Suprapubic skin (tissue), 4 donors: ENCODE measurements around the gene FYB2. TPM values are rescaled to one million over a fixed set of nuclear protein-coding genes. Genes with fewer than 3 reads are reported as not detected.

Experiments
- DNase-seq, 2 donors: peaks; one replicate each; pipeline ENCODE4 v3.0.0-alpha.2; 2019; ENCODE audit warnings: low spot score in 2 of 2
- H3K27ac ChIP-seq: fragments of 200-600 bp; sonication (generic); one replicate; pipeline ENCODE4 v1.5.1; 2019
- H3K27me3 ChIP-seq: fragments of 200-600 bp; sonication (generic); one replicate; pipeline ENCODE4 v1.5.1; 2019
- H3K36me3 ChIP-seq: fragments of 200-600 bp; sonication (generic); one replicate; pipeline ENCODE4 v1.5.1; 2019
- H3K4me1 ChIP-seq: fragments of 200-600 bp; sonication (generic); one replicate; pipeline ENCODE4 v1.5.1; 2019
- H3K4me3 ChIP-seq: fragments of 200-600 bp; sonication (generic); one replicate; pipeline ENCODE4 v1.5.1; 2019; ENCODE audit warnings: mild to moderate bottlenecking
- H3K9me3 ChIP-seq: fragments of 200-600 bp; sonication (generic); one replicate; pipeline ENCODE4 v1.5.1; 2019
- EP300 ChIP-seq: sonication (generic); formaldehyde crosslinking; IDR thresholded peaks from one replicate; pipeline ENCODE4 v1.6.1; 2017; ENCODE audit warnings: antibody characterized with exemption
- POLR2A ChIP-seq, 2 donors: fragments of 450-650 bp; IDR thresholded peaks; one replicate each; pipeline ENCODE4 v1.6.1; 2017; ENCODE audit warnings: antibody characterized with exemption in 2 of 2, mild to moderate bottlenecking in 2 of 2, moderate library complexity in 2 of 2
- POLR2AphosphoS5 ChIP-seq, 3 donors: sonication (generic); formaldehyde crosslinking; IDR thresholded peaks; one replicate each; pipeline ENCODE4 v1.6.1; 2017; ENCODE audit warnings: antibody characterized with exemption in 3 of 3
- WGBS: methylation state at CpG from one replicate; pipeline ENCODE4 v1.1.5; 2018; 5-methylcytosine and 5-hydroxymethylcytosine counted together
- total RNA-seq, 4 donors: library from RNA; depleted of rRNA; stranded (reverse); fragments of >200 nt; gene quantifications; one replicate each; pipeline ENCODE4 v1.1.0, GENCODE V29; 2016
- TF ChIP-seq, protein P1 (sequence below), 2 donors: fragments of 200-600 bp in 1 of 2; fragments of 450-650 bp in 1 of 2; sonication (generic) in 1 of 2; IDR thresholded peaks; one replicate each; pipeline ENCODE4 v1.5.1; 2016 to 2019; ENCODE audit warnings: antibody characterized with exemption in 2 of 2, mild to moderate bottlenecking in 1 of 2, moderate library complexity in 1 of 2

The FYB2 gene
- total RNA-seq, 4 donors from 2014 or later, result 0.57 TPM; not detected in 3

DNA sequence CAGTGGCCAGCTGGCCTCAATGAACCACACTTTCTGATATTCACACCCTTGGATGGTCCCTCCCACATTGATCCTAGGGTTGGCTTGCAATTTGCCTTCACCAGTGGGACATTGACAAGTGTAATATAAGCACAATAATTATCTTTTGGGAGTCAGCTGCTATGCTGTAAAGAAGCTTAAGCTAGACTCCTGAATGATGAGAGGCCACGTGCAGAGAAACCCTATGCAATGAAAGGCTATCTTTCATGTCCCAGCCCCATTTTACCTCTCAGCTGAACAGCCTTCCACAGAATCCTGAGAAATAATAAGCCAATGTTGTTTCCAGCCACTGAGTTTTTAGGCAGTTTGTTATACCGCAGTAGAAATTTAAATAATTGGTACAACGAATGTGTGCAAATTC is 24.3 kb upstream of the FYB2 start:
- H3K27ac ChIP-seq, result no peak overlapping the region
- DNase-seq, result no peak
- H3K4me3 ChIP-seq, result no peak overlapping the region
- WGBS, result 77% methylated on average over 3 of the region's 3 CpGs
- TF ChIP-seq EP300 (no peak), POLR2AphosphoS5 (IDR thresholded peaks at IDR 0.05) (no peak), POLR2A (IDR thresholded peaks at IDR 0.05) (no peak)
- TF ChIP-seq, protein P1, sequence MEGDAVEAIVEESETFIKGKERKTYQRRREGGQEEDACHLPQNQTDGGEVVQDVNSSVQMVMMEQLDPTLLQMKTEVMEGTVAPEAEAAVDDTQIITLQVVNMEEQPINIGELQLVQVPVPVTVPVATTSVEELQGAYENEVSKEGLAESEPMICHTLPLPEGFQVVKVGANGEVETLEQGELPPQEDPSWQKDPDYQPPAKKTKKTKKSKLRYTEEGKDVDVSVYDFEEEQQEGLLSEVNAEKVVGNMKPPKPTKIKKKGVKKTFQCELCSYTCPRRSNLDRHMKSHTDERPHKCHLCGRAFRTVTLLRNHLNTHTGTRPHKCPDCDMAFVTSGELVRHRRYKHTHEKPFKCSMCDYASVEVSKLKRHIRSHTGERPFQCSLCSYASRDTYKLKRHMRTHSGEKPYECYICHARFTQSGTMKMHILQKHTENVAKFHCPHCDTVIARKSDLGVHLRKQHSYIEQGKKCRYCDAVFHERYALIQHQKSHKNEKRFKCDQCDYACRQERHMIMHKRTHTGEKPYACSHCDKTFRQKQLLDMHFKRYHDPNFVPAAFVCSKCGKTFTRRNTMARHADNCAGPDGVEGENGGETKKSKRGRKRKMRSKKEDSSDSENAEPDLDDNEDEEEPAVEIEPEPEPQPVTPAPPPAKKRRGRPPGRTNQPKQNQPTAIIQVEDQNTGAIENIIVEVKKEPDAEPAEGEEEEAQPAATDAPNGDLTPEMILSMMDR (IDR thresholded peaks at IDR 0.05), result no peak
- no peaks in the 10 kb centered on the region for H3K36me3 ChIP-seq
- H3K4me1 ChIP-seq, result no peaks in the 10 kb centered on the region
- H3K9me3 ChIP-seq, result peaks cover 5% of the 10 kb centered on the region
- H3K27me3 ChIP-seq, result peaks cover 22% of the 10 kb centered on the region

DNA sequence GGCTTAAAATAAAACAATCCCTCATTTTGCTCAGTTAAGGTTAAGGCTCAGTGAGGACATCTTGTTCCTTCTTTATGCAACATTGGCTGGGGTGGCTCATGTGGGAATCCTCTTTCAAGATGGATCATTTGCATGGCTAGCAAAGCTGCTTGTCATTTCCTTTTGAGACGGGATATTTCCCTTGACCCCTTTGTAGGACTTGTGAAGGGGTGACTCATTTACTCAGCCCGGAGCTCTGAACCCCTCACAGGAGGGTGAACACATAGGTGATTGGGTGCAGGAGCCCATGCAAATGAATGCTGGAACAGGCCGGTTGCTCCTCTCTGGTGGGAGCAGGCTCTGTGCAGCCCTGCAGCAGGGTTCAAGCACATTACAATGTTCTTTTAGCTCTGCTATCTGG is 19.6 kb upstream of the FYB2 start:
- WGBS, result 82% methylated on average over 3 of the region's 3 CpGs
- H3K36me3 ChIP-seq, result no peaks in the 10 kb centered on the region
- H3K27me3 ChIP-seq, result peaks cover 13% of the 10 kb centered on the region
- no peaks in the 10 kb centered on the region for H3K4me1 ChIP-seq
- no peak for TF ChIP-seq POLR2AphosphoS5 (IDR thresholded peaks at IDR 0.05)
- no peak for TF ChIP-seq EP300
- TF ChIP-seq, protein P1 (IDR thresholded peaks at IDR 0.05), result no peak
- TF ChIP-seq POLR2A (IDR thresholded peaks at IDR 0.05), result no peak
- no peak overlapping the region for H3K27ac ChIP-seq
- no peak overlapping the region for H3K4me3 ChIP-seq
- peaks cover 5% of the 10 kb centered on the region for H3K9me3 ChIP-seq
- DNase-seq, result no peak

DNA sequence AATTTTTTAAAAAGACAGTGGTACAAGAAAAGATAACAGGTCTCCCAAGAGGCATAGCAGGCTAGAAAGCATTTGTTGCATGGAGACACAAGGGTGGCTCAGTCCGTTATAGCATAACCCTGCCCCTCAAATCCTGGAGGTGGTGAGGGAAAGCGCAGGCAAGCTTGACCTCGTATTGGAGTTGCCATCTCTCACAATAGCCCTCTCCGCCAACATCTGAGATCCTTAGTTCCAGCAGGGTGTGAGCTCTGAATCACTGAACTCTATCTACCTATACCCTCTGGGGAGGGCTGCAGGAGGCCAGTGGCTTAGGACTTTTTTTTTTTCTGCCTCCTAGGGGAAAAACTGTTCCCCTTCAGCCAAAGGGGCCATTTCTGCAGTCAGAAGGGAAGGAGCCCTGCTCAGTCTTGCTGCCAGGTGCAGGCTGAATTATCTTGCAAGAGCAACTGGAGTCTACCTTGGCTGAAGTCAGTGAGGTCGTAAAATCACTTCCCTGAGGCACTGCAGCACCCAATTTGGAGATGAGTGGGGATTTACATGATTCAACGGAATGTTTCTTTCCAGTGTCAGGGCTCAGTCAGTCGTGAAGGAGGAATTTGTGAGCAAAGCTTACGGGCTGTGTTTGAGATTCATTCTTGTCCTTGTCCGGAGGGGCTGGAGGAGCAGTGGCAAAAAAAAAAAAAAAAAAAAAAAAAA is 18.2 kb upstream of the FYB2 start:
- TF ChIP-seq POLR2A (IDR thresholded peaks at IDR 0.05) (no peak), POLR2AphosphoS5 (IDR thresholded peaks at IDR 0.05) (no peak), EP300 (no peak)
- TF ChIP-seq, protein P1 (IDR thresholded peaks at IDR 0.05), result no peak
- Histone ChIP-seq H3K36me3 (no peaks in the 10 kb centered on the region), H3K27ac (no peak overlapping the region), H3K4me3 (no peak overlapping the region), H3K4me1 (no peaks in the 10 kb centered on the region), H3K27me3 (peaks cover 13% of the 10 kb centered on the region), H3K9me3 (peaks cover 5% of the 10 kb centered on the region)
- 34% methylated on average over 9 of the region's 9 CpGs for WGBS
- DNase-seq, result no peak

DNA sequence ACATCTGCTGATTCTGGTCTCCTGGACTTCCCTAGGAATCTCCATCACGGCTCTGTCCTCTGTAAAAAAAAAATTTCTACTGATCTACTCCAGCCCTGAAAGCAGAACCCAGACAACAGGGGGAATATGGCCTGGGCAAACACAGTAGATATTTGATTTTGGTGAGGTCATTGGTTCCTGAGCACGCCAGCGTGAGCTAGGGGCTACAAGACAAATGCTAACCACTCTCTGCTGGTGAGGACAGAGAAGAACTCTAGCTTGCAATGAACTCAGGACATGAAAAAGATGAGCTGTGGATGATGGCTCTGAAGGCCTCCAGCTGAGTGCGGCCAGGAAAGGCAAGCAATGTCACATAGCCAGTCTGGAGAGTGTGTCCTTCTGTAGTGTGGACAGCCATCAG is 17.2 kb upstream of the FYB2 start:
- Histone ChIP-seq H3K27me3 (peaks cover 11% of the 10 kb centered on the region), H3K4me3 (no peak overlapping the region), H3K27ac (no peak overlapping the region), H3K4me1 (peaks cover 4% of the 10 kb centered on the region), H3K36me3 (no peaks in the 10 kb centered on the region), H3K9me3 (peaks cover 5% of the 10 kb centered on the region)
- WGBS, result 88% methylated on average over 4 of the region's 4 CpGs
- no peak for TF ChIP-seq POLR2AphosphoS5 (IDR thresholded peaks at IDR 0.05)
- no peak for TF ChIP-seq EP300
- TF ChIP-seq, protein P1 (IDR thresholded peaks at IDR 0.05), result no peak
- DNase-seq, result no peak

DNA sequence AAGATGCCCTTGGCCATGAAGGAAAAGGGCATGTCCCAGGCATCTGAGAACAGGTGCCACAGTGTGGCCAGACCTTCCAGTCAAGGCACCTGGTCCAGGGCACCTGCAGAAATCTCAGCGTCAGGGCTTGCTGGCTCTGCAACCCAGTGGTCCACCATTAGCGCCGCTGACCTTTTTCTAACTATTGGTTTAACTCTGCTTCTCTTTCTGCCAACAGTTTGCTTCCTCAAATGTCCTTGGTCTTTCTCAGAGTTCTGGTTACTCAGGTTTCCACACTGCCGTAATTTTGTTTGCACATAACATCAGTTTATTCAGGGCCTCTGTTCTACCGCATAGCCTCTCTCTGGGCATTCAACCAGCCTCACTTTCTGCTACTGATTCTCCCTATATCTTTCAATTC is 16.5 kb upstream of the FYB2 start:
- Histone ChIP-seq H3K4me1 (peaks cover 4% of the 10 kb centered on the region), H3K27ac (no peak overlapping the region), H3K4me3 (no peak overlapping the region), H3K27me3 (peaks cover 12% of the 10 kb centered on the region), H3K9me3 (peaks cover 5% of the 10 kb centered on the region), H3K36me3 (no peaks in the 10 kb centered on the region)
- TF ChIP-seq EP300, result no peak
- TF ChIP-seq POLR2AphosphoS5 (IDR thresholded peaks at IDR 0.05), result no peak
- TF ChIP-seq, protein P1 (IDR thresholded peaks at IDR 0.05), result no peak
- no peak for TF ChIP-seq POLR2A (IDR thresholded peaks at IDR 0.05)
- no peak for DNase-seq
- 93% methylated on average over 5 of the region's 5 CpGs for WGBS
